Stomach smooth muscle (tissue), 2 donors: ENCODE results near the gene ATP11A.

Experiments used
- H3K27ac ChIP-seq: one replicate; pipeline ENCODE4 v1.7.0; 2013; ENCODE audit warnings: mild to moderate bottlenecking, low read length, inconsistent platforms
- H3K27me3 ChIP-seq, 2 donors: one replicate each; pipeline ENCODE4 v1.7.0; 2013; ENCODE audit warnings: low read length in 2 of 2; ENCODE audit not compliant: insufficient read depth in 2 of 2, control insufficient read depth in 1 of 2
- H3K36me3 ChIP-seq, 2 donors: one replicate each; pipeline ENCODE4 v1.7.0; 2013; ENCODE audit warnings: low read length in 2 of 2; ENCODE audit not compliant: control insufficient read depth in 2 of 2, insufficient read depth in 2 of 2
- H3K4me1 ChIP-seq: one replicate; pipeline ENCODE4 v1.7.0; 2013; ENCODE audit warnings: low read length; ENCODE audit not compliant: control insufficient read depth, insufficient read depth
- H3K4me3 ChIP-seq, 2 donors: one replicate each; pipeline ENCODE4 v1.7.0; 2013; ENCODE audit warnings: low read length in 2 of 2
- H3K9ac ChIP-seq, 2 donors: one replicate each; pipeline ENCODE4 v1.7.0; 2013; ENCODE audit warnings: low read length in 2 of 2, mild to moderate bottlenecking in 1 of 2
- H3K9me3 ChIP-seq, 2 donors: one replicate each; pipeline ENCODE4 v1.7.0; 2013; ENCODE audit warnings: low read length in 2 of 2; ENCODE audit not compliant: control insufficient read depth in 2 of 2
- donor health status: healthy.
- donor health status: Pancreatic carcinoma.

Gene ATP11A

GRCh38 chr13:112894423-112894672, 204.5 kb downstream of the ATP11A start:
- H3K9ac ChIP-seq = no peak overlapping the region
- peak overlapping the region in 1 of 2 donors; percentile 63 for H3K4me3 ChIP-seq
- H3K27me3 ChIP-seq = peaks cover 27% of the 10 kb centered on the region in 2 donors
- H3K36me3 ChIP-seq = no peaks in the 10 kb centered on the region
- no peak overlapping the region for H3K27ac ChIP-seq
- H3K4me1 ChIP-seq = peaks cover 18% of the 10 kb centered on the region
- H3K9me3 ChIP-seq = no peaks in the 10 kb centered on the region

DNA sequence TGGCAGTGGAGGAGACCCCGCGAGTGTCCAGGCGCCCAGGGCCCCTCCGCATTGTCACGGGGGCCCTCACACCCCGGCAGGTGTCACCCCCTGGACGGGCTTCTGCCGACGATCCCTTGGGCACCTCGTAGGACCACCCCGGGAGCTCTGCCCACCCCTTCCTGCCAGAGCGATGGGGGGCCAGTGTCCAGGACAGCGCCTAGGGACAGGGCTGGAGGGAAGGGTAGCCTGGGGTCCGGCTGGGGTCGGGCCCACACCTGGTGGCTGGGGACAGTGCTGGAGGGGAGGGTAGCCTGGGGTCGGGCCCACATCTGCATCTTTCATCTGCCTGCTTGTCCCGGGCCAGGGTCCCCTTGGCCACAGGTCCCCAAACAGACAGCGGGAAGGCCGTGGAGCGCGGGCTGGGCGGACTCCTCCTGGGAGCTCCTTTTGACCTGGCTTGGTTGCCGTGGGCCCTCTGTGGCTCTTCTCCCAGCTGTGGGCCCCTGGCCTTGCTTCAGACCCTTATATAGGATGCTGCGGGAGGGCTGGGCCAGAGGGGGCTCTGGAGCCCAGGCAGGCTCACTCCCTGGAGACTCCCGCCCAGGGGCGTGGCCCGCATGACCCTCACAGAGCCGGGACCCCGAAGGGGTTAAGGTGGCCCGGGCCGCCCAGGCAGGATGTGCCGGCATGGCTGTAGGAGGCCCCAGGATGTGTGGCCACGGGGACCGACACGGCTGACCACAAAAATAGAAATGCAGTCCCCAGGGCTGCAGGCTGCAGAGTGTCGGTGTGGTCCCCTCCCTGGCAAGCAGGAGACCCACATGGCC, 205.0 kb downstream of the ATP11A start:
- peaks cover 18% of the 10 kb centered on the region for H3K4me1 ChIP-seq
- H3K9me3 ChIP-seq = no peaks in the 10 kb centered on the region
- H3K36me3 ChIP-seq = no peaks in the 10 kb centered on the region
- peak overlapping the region in 1 of 2 donors; percentile 63 for H3K4me3 ChIP-seq
- peaks cover 27% of the 10 kb centered on the region in 2 donors for H3K27me3 ChIP-seq
- no peak overlapping the region for H3K9ac ChIP-seq
- H3K27ac ChIP-seq = no peak overlapping the region

- H3K9me3 ChIP-seq = no peaks in the 10 kb centered on the region
- H3K27ac ChIP-seq = no peak overlapping the region
- H3K36me3 ChIP-seq = no peaks in the 10 kb centered on the region
- H3K4me3 ChIP-seq = peak overlapping the region in 1 of 2 donors; percentile 63
- no peak overlapping the region for H3K9ac ChIP-seq
- peaks cover 18% of the 10 kb centered on the region for H3K4me1 ChIP-seq
- H3K27me3 ChIP-seq = peaks cover 27% of the 10 kb centered on the region in 2 donors
These were observed 206.0 kb downstream of the ATP11A start for GRCh38 chr13:112895521-112896465.

DNA sequence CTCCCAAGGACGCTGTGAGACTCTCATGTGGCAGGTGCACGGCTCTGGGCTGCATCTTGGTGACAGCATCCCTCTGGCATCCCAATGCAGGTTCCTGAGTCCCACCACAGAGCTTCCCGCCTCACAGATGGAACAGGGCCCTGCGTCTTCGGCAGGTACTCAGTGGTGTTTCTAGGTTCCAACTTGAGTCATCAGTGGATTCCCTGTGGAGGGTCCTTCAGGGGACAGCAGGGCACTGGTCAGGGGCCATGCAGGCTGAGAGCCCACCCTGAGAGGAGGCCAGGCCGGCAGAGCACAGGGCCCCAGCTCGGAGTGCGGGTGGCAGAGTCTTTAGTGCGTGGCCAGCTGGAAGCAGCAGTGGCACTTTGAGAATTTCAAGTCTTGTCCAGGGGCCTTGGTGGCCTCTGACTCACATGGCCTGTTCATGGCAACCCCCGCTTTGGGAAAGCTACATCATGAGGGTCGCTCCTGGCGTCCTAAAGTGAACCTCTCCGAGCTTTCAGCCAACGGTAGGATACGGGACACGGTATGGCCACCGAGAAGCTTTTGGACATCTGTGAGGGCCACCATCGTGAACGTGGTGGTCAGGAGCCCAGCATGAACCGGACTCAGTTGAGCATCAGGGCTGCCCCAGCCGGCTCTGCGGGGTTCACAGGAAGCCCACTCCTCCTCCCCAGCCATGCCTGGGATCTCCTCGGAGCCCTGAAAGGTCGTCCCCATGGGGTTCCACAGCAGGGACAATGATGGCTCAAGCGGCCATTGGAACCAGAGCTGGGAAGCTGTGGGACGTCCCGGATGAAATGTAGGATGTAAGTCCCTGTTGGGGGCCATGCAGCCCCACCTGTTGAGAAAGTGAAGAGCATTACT, 207.1 kb downstream of the ATP11A start:
- peaks cover 24 to 27% of the 10 kb centered on the region in 2 donors for H3K27me3 ChIP-seq
- no peaks in the 10 kb centered on the region for H3K36me3 ChIP-seq
- peaks cover 18% of the 10 kb centered on the region for H3K4me1 ChIP-seq
- no peaks in the 10 kb centered on the region for H3K9me3 ChIP-seq
- no peak overlapping the region for H3K9ac ChIP-seq
- H3K4me3 ChIP-seq = no peak overlapping the region
- H3K27ac ChIP-seq = no peak overlapping the region

GRCh38 chr13:112897603-112897955, 207.7 kb downstream of the ATP11A start:
- Histone ChIP-seq H3K27ac (no peak overlapping the region), H3K36me3 (no peaks in the 10 kb centered on the region), H3K27me3 (peaks cover 23 to 27% of the 10 kb centered on the region in 2 donors), H3K9me3 (no peaks in the 10 kb centered on the region), H3K4me3 (no peak overlapping the region), H3K9ac (no peak overlapping the region), H3K4me1 (peaks cover 18% of the 10 kb centered on the region)

GRCh38 chr13:112897956-112898620, 208.2 kb downstream of the ATP11A start:
- no peak overlapping the region for H3K27ac ChIP-seq
- H3K36me3 ChIP-seq = no peaks in the 10 kb centered on the region
- H3K27me3 ChIP-seq = peaks cover 23 to 27% of the 10 kb centered on the region in 2 donors
- H3K9me3 ChIP-seq = no peaks in the 10 kb centered on the region
- peaks cover 18% of the 10 kb centered on the region for H3K4me1 ChIP-seq
- no peak overlapping the region for H3K4me3 ChIP-seq
- H3K9ac ChIP-seq = no peak overlapping the region

DNA sequence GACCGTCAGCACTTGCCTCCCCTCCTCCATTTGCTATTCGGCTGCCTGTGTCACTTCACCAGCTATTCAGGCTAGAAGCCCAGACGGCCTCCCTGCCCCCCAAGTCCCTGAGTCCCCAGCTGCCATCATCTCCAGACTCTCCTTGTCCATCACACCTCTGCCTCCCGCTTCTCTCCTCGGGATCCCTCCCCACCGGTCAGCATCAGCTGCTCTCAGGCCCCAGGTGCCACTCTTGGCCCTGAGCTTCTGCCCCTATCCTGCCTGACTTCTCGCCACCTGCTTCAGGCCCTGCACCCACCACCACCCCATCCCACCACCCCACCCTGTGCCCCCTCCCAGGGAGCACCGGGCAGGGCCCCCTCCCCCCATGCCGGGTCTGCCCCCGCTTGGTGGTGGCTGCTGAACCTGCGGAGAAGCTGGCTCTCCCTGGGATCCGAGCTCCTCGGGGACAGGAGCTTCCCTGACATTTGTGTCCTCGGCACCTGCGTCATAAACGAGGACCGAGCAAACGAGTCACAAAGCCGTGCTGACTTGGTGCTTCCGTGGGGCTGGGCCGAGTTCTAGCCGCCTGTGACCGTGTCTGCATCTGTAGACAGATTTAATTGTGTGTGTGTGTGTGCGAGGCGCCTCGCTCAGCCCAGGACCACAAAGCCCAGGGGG, 208.9 kb downstream of the ATP11A start:
- H3K4me1 ChIP-seq = peaks cover 13% of the 10 kb centered on the region
- no peak overlapping the region for H3K9ac ChIP-seq
- H3K27me3 ChIP-seq = peaks cover 21 to 27% of the 10 kb centered on the region in 2 donors
- H3K9me3 ChIP-seq = no peaks in the 10 kb centered on the region
- no peaks in the 10 kb centered on the region for H3K36me3 ChIP-seq
- H3K4me3 ChIP-seq = no peak overlapping the region
- H3K27ac ChIP-seq = no peak overlapping the region

DNA sequence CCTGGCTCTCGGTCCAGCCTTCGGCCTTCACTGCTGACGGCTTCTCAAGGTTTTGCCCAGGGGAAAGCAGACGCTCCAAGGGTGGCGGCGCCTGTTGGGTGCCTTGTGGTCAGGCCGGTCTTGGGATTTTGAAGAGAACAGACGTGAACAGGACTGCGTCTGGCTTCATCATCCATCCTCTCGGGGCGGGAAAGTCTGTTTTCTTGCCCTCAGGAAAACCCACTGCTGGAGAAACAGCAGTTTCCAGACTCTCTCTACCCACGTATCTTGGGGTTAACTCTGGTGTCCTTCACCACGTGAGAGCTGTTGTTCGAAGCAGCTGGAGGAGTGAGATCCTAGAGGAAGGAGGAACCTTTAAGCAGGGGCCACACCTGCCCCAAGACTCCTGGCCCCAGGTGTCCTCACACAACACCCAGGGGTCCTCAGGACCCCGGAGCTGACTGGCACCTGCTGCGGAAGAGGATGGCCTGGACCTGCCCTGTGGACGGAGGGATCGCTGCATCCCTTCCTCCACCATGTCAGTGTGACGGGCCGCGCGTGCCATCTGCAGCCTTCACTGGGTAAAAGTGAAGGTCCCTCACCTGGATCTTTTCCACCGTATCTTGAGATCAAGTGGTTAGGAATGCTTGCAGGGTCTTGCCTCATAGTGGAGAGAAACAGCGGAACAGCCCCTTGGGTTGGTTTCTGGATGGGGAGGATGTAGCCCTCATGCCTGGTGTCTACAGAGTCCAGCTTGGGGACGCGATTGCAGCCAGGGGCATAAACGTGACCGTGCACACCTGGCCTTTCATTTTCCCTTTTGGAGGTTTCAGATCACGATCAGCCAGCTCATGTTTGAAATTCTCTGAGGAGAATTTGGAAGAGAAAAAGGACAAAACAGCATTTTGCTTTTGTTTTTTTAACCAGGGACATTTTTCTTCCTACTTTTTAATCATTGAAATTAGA, 209.7 kb downstream of the ATP11A start:
- H3K27me3 ChIP-seq = peaks cover 20 to 25% of the 10 kb centered on the region in 2 donors
- H3K27ac ChIP-seq = no peak overlapping the region
- H3K4me3 ChIP-seq = no peak overlapping the region

GRCh38 chr13:112900226-112900600, 210.4 kb downstream of the ATP11A start:
- Histone ChIP-seq H3K9me3 (peaks cover 0 to 11% of the 10 kb centered on the region in 2 donors), H3K9ac (no peak overlapping the region), H3K27ac (no peak overlapping the region), H3K36me3 (no peaks in the 10 kb centered on the region), H3K27me3 (peaks cover 14 to 18% of the 10 kb centered on the region in 2 donors), H3K4me1 (peaks cover 4% of the 10 kb centered on the region), H3K4me3 (no peak overlapping the region)

More for the DNA sequence above, 209.7 kb downstream of the ATP11A start:
- peaks cover 0 to 5% of the 10 kb centered on the region in 2 donors for H3K9me3 ChIP-seq
- H3K36me3 ChIP-seq = no peaks in the 10 kb centered on the region
- H3K9ac ChIP-seq = no peak overlapping the region
- H3K4me1 ChIP-seq = peaks cover 10% of the 10 kb centered on the region
